GM12878 (cell line): ENCODE measurements around the gene FERMT1.

Experiments used
- E2F4 ChIP-seq: IDR thresholded peaks from 2 replicates; pipeline ENCODE4 v1.6.1; 2012; ENCODE audit warnings: low read depth, low read length, improper control_type of control experiment
- JUND ChIP-seq: IDR thresholded peaks from 2 replicates; pipeline ENCODE4 v1.6.1; 2012; ENCODE audit warnings: low read depth, mild to moderate bottlenecking, low read length, improper control_type of control experiment, moderate library complexity

- TF ChIP-seq JUND (no peak), E2F4 (no peak)
These were observed 51.8 kb downstream of the FERMT1 start for GRCh38 chr20:6070829-6071695.
